GM21515 (cell line): Measurements from ENCODE around the gene CLIC1.

Experiments
- ATAC-seq: cut with Tn5 transposase; IDR thresholded peaks from one replicate; pipeline ENCODE4 v1.9.1; 2021; ENCODE audit not compliant: unreplicated experiment

CLIC1 gene

GRCh38 chr6:31768363-31769257, 32.3 kb upstream of the CLIC1 start:
- ATAC-seq: no peak

DNA sequence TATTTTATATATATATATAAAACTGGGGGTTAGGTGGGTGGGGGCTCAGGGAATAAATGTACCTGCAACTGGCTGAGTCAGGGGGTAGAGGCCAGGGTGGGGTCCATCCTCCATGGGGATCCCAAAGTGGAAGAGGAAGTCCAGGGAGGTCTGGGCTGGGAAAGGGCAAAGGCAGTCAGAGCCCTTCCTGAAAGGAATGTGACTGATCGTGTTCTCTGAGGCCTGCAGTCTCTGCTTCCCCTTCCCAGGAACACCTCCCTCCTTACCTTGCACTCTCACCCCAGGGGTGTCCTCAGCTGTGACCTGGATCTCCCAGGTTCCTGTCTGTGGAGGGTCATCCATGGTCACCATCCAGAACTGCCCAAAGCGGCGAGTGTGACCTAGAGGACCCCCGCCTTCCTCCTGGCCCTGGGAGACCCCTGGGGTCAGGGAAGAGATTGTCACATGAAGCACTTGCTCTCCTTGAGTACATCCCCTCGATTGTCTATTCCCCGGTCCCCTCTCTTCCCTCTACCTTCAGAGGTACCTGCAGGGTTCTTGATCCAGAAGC, 30.8 kb upstream of the CLIC1 start:
- ATAC-seq: no peak

DNA sequence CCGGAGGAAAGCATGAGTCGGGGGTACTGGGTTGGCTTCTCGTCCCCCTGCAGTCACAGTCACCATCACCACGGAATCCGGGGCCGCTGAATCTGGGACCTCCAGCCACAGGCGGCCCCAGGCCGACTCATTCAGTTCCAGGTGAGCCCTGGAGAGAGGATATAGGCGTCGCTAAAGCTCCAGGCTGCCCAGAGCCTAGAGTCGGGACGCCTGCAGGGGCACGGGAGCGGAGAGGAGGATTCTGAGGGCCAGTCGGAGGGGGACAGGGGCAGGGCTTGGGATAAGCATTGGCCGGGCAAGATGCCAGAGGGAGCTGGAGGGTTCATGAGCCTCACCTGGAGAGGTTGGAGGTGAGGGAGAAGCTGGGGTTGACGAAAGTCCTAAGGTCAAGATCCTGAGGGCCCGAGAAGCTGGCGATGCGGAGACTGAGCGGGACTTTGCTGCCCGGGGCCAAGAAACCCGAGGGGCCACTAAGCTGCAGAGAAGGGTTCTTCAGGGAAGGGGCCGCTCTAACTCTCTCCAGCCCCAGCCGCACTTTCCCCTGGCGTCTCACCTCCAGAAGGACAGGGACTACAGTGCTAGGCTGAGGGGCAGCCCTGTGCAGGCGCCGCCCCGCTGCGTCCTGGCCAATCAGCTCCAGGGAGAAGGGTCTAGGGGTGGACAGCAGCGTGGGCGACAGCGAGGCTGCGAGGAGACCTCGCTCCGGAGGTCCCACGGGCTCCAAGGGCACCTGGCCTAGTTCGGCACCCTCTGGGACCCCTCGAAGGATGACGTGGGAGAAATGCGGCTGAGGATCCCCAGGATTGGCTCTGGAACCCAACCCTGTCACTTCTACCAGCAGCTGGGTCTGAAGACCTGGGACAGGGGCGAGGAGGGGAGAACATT, 29.8 kb upstream of the CLIC1 start:
- no peak for ATAC-seq

- no peak for ATAC-seq
Measured at GRCh38 chr6:31765559-31765909, 29.2 kb upstream of the CLIC1 start.

- no peak for ATAC-seq
Measured at GRCh38 chr6:31764198-31764597, 27.9 kb upstream of the CLIC1 start.

GRCh38 chr6:31763619-31763940, 27.2 kb upstream of the CLIC1 start:
- ATAC-seq: no peak

- ATAC-seq: no peak
Measured at GRCh38 chr6:31762878-31763618, 26.7 kb upstream of the CLIC1 start.

DNA sequence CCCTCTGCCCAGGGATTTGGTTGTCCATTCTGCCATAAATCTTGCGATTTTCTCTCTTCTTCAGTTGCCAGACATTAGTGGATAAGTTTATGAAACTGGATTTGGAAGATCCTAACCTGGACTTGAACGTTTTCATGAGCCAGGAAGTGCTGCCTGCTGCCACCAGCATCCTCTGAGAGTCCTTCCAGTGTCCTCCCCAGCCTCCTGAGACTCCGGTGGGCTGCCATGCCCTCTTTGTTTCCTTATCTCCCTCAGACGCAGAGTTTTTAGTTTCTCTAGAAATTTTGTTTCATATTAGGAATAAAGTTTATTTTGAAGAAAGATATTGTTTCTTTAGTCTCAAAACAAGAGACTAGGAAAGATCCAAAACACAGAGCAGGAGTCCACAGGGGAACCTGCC, 26.0 kb upstream of the CLIC1 start, which contains the start of gene SAPCD1:
SAPCD1 (plus strand) TSS at position 301 of the 400 bp plus-strand sequence. CDS start 399 bp downstream, outside the sequence.
- ATAC-seq: no peak

- ATAC-seq: no peak
Measured at GRCh38 chr6:31761343-31761742, 25.0 kb upstream of the CLIC1 start.

DNA sequence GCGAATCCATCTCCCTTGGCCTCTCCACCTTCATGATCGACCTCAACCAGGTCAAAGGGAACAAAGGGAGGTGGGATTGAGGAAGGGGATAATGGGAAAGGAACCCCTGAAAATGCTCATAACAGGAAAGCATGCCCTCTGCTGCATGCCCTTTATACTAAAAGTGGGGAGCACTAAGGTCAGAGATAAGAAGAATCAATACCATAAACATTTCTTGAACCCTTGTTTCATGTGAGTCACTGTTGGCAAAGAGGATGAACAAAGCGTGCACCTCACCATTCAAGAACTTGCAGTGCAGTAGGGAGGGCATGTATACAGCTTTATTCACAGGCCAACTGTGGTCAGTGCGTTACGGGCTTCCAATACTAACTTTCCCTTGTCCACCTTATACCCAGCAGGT, 24.5 kb upstream of the CLIC1 start:
- ATAC-seq: no peak

DNA sequence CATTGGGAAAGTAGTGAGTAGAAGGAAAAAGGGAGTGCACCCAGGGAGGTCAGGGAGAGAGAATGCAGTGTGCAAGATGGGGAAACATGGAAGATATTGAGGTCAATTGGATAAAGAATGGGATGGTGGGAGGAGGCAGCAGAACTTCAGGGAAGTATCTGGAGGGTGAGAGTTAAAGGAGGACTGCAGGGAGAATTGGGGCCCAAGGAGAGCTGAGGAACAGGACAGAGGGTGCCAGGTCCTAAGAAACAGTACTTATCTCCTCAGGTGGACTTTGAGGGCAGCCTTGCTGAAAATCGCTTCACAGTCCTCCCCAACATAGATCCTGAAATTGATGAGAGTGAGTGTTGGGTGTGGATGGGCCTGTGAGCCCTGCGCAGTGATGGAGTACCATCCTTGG, 22.0 kb upstream of the CLIC1 start:
- no peak for ATAC-seq

DNA sequence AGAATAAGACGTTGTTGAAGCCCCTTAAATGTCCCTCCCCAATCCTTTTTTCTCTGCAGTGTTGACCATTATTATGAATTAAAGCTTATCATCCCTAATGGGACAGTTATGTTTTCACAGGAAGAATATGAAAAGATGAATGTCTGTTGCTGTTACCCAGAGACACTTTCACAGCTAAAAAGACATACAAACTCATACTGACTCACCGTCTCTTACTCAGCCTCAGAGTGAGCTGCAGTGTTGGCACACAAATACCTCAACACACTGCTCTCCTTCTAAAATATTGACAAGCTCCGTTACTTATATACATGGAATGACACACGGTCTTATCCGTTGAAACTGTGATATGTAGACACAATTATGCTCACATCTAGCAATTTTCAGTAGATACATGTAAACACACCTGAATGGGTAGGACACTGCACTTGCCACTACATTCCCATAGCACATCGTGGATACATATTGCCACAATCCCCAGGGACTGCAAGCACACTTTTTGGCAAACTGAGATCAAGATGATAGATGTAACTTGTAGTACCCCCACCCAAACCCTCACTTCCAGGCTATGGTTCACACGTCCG, 16.5 kb upstream of the CLIC1 start:
- ATAC-seq: no peak

GRCh38 chr6:31750411-31751022, 14.2 kb upstream of the CLIC1 start:
- no peak for ATAC-seq

- no peak for ATAC-seq
Measured at GRCh38 chr6:31749301-31750036, 13.1 kb upstream of the CLIC1 start.

DNA sequence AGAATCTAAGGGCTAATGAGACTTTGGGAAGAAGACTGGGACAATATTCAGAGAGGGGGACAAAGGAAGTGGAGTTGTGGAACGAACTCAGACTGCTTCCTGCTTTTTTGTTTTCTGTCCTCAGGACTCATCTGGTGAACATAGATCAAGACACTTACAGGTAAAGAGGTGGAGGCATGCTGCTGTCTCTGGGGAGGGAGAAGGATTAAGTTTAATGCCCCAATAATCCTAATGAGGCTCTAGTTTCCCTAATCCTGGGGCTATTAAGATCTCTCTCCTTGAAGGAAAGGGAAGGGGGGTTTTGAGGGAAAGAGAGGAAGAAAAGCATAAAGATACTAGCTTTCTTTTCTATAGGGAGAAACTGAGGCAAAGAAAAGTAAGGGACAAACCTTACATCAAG, 8.1 kb upstream of the CLIC1 start:
- no peak for ATAC-seq

DNA sequence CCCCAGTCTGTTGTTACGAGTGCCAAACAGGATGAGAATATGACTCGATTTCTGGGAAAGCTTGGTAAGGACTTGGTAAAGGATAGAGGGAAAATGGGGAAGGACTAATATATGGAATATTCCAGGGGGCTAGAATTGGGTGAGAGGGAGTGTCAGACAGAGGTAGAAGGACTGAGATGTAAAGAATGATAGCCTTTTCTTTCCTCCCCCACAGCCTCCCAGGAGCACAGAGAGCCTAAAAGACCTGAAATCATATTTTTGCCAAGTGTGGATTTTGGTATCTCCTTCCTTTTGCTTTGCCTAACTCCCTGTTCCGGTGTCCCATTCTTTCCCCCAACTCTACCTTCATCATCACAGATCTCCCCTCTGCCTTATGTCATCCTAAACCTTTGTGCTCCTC, 6.6 kb upstream of the CLIC1 start:
- no peak for ATAC-seq

GRCh38 chr6:31741815-31742214, 5.5 kb upstream of the CLIC1 start:
- no peak for ATAC-seq

DNA sequence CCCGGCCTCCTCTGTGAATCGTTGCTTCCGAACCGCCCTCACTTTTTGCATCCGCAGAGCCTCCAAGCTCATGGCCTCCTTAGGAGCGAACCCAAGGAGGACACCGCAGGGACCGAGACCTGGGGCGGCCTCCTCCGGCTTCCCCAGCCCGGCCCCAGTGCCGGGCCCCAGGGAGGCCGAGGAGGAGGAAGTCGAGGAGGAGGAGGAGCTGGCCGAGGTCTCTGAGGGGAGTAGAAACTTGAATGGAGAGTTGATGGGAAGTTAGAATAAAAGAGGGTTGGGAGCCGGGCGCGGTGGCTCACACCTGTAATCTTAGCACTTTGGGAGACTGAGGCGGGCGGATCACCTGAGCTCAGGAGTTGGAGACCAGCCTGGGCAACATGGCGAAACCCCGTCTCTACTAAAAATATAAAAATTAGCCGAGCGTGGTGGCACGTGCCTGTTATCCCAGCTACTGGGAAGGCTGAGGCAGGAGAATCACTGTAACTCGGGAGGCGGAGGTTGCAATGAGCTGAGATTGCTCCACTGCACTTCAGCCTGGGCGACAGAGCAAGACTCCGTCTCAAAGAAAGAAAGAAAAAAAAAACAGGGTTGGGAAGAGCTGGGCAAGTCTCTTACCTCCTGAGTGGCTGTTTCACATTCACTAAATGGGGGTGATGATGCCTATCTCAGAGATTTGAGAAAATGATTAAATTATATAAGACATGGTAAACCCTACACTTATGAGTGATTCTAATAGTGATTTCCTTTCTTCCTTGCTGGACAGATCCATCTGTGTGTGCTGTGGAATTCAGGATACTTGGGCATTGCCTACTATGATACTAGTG, 4.3 kb upstream of the CLIC1 start:
- peak; percentile 1 for ATAC-seq
